Measurements from ENCODE around the gene DLGAP1.

- TF ChIP-seq CTCF (conservative IDR thresholded peaks at IDR 0.05; ENCODE audit: low read depth, low read length): no peak
- TF ChIP-seq MAFK (IDR thresholded peaks at IDR 0.05; ENCODE audit: low read depth, low read length): no peak
Observed at GRCh38 chr18:3566851-3567250, 888.3 kb downstream of the DLGAP1 start.
